ENCODE results near the gene AZIN2. TPM values are rescaled to one million over a fixed set of nuclear protein-coding genes. Genes with fewer than 3 reads are reported as not detected.

AZIN2 gene
- total and polyA plus RNA-seq, 9 of the 15 experiments (the other 6 are each of a cell fraction or from before 2014, with no cell fraction given) = 0.06 to 0.91 (median 0.42) TPM; not detected in 2

DNA sequence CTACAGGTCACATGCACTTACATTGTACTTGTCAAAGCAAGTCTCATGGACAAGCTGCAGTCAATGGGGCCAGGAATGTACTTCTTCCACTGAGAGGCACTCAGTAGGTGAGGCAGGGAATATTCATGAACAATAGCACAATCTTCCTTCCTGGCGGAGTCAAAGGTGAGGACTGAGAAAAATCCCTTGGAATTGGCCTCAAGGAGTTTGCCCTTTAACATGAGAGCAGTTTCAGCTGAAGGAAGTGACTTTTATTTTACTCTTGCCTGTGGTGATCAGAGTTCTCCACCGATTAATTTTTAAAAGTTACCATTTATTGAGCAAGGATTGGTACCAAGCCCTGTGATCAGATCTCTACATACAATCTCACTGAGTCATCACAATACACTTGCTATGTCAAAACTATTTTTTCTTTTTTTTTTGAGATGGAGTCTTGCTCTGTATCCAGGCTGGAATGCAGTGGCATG is 33.1 kb upstream of the AZIN2 start:
- ATAC-seq (no peak), FAIRE-seq (no peak), DNase-seq (ENCODE audit: extremely low read depth in 1 of 4, low spot score in 3 of 4) (no peak)
- Histone ChIP-seq H3K4me1 (replicated peaks in 1 of 2; ENCODE audit: control insufficient read depth in 2 of 2, insufficient read depth in 2 of 2, low read length in 2 of 2) (peaks cover 0 to 13% of the 10 kb centered on the region in 2 experiments; a peak in 3 of 5 replicates), H3K9me1 (ENCODE audit: control insufficient read depth, insufficient read depth, low read length) (no peaks in the 10 kb centered on the region), H3K4me3 (no peak overlapping the region), H3K27ac (ENCODE audit: extremely low read depth, low read depth, low read length) (no peak overlapping the region), H2AFZ (ENCODE audit: low read depth, low read length) (no peak overlapping the region), H3K4me2 (ENCODE audit: insufficient read depth, low read length) (no peak overlapping the region), H3K79me2 (ENCODE audit: control insufficient read depth, insufficient read depth, low read length) (no peaks in the 10 kb centered on the region), H3K36me3 (ENCODE audit: control insufficient read depth, insufficient read depth, low read length) (no peaks in the 10 kb centered on the region), H3K9me3 (replicated peaks; ENCODE audit: control insufficient read depth, insufficient read depth, low read depth, low read length) (no peaks in the 10 kb centered on the region), H4K20me1 (replicated peaks; ENCODE audit: control insufficient read depth, insufficient read depth, low read length) (no peaks in the 10 kb centered on the region), H3K27me3 (ENCODE audit: control insufficient read depth in 2 of 2, insufficient read depth in 2 of 2, low read length in 2 of 2) (no peaks in the 10 kb centered on the region; a peak in 1 of 5 replicates), H3K9ac (ENCODE audit: insufficient read depth in 1 of 2, low read depth in 2 of 2, low read length in 2 of 2) (no peak overlapping the region)
- BruUV-seq (replicated peaks) = no TSS peak
- ChIA-PET POLR2A (interaction anchor here (1.0 to 1.6 kb wide), 4 partner anchors 9 to 41 kb away, joined by 3 to 5 read pairs (median 5); no protein-coding TSS in a partner anchor), CTCF (ENCODE audit: low intra/inter-chr PET ratio) (no interaction called here)
- intact Hi-C loops (cut with micrococcal nuclease) = no loop called here
- WGBS (ENCODE audit: insufficient coverage, low coverage, missing lambda C conversion rate) = 24% methylated on average over 2 of the region's 2 CpGs
- TF ChIP-seq, protein P1, sequence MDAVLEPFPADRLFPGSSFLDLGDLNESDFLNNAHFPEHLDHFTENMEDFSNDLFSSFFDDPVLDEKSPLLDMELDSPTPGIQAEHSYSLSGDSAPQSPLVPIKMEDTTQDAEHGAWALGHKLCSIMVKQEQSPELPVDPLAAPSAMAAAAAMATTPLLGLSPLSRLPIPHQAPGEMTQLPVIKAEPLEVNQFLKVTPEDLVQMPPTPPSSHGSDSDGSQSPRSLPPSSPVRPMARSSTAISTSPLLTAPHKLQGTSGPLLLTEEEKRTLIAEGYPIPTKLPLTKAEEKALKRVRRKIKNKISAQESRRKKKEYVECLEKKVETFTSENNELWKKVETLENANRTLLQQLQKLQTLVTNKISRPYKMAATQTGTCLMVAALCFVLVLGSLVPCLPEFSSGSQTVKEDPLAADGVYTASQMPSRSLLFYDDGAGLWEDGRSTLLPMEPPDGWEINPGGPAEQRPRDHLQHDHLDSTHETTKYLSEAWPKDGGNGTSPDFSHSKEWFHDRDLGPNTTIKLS (IDR thresholded peaks at IDR 0.05; ENCODE audit: borderline replicate concordance, low read depth) = no peak
- TF ChIP-seq ZNF316 (IDR thresholded peaks at IDR 0.05) (peak; percentile 56), MAFG (tag; conservative IDR thresholded peaks at IDR 0.05) (peak; percentile 18; the same call in 1 of the 2 replicates), ZNF77 (CRISPR knock-in tag; IDR thresholded peaks at IDR 0.05) (no peak), GTF2A2 (tag; IDR thresholded peaks at IDR 0.05) (no peak), FOSL1 (tag; conservative IDR thresholded peaks at IDR 0.05) (0 out of 2 replicates have a peak, but pooled peaks have one; percentile 39), ZNF41 (CRISPR knock-in tag; conservative IDR thresholded peaks at IDR 0.05) (no peak)
- in situ Hi-C loops (cut with MboI) = no loop called here

Measured in K562 (cell line).